T-helper 2 cell treated with Interferon-gamma antibody and Interleukin-4, amounts not matched to agents 100 ng/mL and 5 ng/mL, for 36 hours (primary cell): ENCODE results near the gene GRK3. TPM values are rescaled to one million over a fixed set of nuclear protein-coding genes. Genes with fewer than 3 reads are reported as not detected.

Experiments
- total RNA-seq: library from RNA; stranded (reverse); gene quantifications from 2 replicates; pipeline ENCODE4 v1.2.3, GENCODE V29; 2022

GRK3 gene
- total RNA-seq, 1 donor from 2014 or later, result 45.0 TPM

Other genes with a start within 250 kb of the GRK3 start
- gene MYO18B, start 177.5 kb downstream of the GRK3 start, total RNA-seq, result 1.3 and 1.9 TPM in 2 replicates